HG03520 (cell line): ENCODE data around the gene RAB7B.
A peak's percentile ranks its signal among the peaks of the same experiment; 100 is the strongest.
"Not testable (repeated sequence)": the region's sequence is repeated elsewhere in the genome, so short reads cannot be mapped to it uniquely, and the experiment has no call there.

Experiments
- ATAC-seq: cut with Tn5 transposase; IDR thresholded peaks from one replicate; pipeline ENCODE4 v1.9.1; 2021; ENCODE audit warnings: mild to moderate bottlenecking, moderate library complexity; ENCODE audit not compliant: unreplicated experiment

RAB7B gene, protein sequence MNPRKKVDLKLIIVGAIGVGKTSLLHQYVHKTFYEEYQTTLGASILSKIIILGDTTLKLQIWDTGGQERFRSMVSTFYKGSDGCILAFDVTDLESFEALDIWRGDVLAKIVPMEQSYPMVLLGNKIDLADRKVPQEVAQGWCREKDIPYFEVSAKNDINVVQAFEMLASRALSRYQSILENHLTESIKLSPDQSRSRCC

DNA sequence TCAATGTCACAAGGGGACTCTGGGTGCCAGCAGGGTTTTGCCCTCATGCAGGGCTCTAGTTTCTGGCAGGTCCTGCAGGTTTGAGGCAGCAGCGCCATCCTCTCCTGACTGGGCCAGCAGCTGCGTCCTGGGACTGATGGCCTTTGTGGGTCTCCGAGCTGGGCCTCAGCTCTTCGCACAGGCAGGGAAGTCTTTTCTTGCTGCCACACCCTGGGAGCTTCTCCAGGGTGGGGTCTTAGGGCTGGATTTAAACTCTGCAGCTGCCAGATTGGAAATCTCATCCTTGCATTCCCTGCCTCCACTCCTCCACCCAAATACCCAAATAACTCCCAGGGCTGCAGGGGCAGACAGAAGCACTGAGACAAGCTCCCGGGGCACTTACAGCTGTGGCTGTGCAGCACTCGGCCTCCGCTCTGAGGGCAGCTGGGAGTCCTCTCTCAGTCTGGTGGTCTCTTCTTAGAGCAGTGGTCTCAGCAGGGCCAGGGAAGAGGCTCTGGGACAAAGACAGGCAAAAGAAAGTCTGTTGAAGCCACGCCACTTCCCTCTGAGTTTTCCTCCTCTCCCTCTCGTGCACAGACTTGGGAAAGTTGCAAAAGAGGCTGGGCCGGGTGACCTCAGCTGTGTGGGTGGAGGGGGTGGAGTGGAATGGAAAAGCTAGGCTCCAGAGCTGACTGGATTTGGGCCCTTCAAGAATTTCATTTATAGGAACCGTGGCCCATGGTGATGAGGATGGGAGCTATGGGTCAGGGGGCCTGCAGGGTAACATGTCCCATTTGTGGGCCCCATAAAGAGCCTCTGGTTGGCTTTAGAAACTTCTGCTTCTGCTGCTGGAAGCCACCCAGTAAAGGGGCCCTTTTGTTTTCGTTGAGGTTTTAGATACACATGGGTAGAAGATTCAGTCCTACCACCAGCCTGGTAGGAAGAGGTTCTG lies at the start of gene RAB7B:
RAB7B (minus strand) TSS at position 525 of the 931 bp plus-strand sequence. CDS start 9,260 bp downstream, outside the sequence.
- ATAC-seq: no peak

DNA sequence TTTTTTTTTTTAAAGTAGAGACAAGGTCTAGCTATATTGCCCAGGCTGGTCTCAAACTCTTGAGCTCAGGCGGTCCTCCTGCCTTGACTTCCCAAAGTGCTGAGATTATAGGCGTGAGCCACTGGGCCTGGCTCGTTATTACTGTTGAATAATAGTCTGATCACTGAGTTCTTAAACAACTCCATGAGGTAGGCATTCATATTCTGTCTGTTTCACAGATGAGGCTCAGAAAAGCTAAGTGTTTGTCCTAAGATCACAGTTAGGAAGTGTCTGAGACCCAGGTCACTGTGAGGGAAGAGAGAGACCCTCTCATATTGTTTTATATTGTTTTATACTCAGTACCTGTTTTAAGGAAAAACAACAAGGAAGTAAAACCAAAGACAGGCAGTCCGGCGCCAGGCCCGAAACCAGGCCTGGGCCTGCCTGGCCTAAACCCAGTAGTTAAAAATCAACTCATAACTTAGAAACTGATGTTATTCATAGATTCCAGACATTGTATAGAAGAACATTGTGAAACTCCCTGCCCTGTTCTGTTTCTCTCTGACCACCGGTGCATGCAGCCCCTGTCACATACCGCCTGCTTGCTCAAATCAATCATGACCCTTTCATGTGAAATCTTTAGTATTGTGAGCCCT lies 49.2 kb upstream of the RAB7B start:
- not testable (repeated sequence) for ATAC-seq

DNA sequence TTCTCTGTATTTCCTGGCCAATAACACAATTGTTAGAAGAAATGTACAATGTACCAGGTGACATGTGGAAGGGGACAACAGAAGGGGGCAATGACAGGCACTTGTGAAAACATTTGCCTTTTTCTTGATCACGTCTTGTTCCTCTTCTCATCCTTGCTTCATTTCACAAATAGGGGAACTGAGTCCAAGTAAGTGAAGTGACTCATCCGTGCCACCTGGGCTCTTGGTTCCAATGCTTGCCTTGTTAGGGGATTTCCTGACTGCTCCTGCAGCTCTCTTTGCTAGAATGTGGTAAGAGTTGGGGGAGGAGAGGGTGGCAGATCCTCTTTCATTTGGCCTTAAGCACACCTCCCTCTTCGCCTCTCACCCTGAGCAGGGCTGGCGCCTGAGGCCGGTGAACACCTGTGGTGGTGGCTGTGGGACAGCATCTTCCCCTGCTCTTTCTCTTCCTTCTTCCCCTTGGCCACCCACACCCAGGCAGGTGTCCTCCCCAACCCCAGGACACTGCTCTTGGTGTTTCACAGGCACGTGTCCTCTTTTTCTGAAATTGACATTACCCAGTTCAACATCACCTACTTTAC lies 47.5 kb upstream of the RAB7B start:
- peak; percentile 85 for ATAC-seq

DNA sequence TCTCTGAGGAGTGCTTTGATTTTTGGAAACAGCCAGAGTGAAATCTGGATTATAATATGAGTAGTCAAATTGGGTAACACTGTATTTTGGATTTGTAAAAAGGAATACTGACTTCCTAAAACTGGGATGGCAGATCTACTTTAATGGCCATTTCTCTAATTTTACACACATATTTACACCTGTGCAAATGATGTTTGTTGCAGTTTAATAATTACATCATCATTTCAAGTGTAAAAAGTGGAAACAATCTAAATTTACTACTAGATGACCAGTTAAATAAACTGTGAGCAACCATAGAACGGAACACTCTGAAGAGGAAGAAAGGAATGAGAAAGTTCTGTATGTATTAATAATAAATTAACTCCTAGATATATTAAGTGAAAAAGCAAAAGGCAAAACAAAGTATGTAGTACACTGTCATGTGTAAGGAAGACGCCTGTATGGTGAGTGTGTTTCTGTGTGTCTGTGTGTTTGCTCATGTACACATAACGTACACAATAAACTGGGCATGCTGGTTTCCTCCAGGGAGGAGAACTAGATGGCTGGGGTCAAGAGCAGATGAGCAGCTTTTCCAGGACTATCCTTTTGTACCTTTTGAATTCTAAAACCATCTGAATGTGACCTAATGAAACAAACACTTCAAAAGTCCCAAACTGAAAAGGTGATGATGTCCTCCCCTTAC lies 46.9 kb upstream of the RAB7B start:
- no peak for ATAC-seq

DNA sequence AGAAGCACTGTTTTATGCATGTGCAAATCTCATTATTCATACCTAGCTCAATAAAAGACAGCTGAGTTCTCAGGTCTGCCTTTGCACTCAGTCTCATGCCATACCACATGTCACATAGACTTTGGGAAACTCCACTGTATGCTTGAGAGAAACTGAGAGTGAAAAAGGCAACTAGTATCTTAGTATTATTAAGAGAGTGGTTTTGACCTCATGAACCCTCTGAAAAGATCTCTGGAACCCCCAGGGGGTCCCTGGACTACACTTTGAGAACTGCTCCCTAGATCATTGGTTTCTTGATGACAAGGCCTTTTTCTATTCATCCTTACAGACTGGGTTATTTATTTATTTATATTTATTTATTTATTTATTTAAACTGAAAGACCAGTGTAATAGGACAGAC lies 46.1 kb upstream of the RAB7B start:
- ATAC-seq: peak; percentile 40

DNA sequence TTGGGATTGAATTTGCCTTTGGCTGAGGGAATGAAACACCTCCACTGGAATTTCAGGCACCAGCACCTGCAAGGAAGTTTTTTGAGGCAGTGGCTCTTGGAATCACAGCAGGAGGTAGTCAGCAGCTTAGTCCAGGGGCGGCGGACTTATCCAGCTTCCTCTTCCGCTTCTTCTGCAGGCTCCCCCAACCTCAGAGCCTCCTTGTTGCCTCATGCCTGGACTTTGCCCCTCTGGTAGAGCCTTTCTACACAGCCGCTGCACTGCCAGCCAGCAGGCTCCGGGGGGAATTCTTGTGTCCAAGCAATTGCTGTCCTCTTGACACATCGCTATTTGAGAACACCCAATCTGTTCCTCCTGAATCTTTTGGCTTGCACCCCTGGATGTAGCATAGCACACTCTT lies 45.4 kb upstream of the RAB7B start:
- no peak for ATAC-seq

DNA sequence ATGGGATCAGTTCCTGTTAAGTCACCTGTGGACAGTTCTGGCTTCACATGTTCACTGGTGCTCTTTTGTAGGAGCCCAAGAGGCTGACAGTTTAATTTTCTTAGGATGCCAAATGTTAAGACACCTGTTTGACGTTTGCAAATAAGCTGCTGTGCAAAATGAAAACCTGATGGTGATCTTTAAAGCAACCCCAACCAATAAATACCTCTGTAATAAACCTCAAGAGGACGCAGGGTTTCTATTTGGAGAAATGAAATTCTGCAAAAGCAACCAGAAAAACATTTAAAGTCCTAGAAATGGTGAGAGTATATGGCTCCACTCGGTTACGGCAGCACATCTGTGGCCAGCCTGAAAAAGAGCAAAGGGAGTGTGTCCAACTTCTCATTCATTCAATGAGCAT lies 44.1 kb upstream of the RAB7B start:
- ATAC-seq: no peak

DNA sequence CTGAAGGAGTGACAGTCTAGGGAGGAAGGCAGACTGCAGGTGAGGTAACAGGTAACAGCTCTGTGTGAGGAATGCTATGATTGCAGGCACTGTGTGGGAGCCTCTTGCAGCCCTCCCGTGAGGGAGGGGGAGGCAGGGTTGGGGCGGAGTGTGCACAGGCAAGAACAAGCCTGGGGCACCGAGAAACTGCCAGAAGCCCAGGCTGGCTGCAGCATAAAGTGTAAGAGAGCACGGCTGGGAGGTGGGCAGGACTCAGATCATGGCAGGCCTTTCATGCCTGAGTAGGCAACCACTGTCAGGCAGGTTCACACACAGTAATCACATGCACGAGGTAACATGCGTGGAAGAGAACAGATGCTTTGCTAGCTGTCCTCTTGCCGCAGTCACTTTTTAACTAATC lies 38.4 kb upstream of the RAB7B start:
- peak; percentile 74 for ATAC-seq

DNA sequence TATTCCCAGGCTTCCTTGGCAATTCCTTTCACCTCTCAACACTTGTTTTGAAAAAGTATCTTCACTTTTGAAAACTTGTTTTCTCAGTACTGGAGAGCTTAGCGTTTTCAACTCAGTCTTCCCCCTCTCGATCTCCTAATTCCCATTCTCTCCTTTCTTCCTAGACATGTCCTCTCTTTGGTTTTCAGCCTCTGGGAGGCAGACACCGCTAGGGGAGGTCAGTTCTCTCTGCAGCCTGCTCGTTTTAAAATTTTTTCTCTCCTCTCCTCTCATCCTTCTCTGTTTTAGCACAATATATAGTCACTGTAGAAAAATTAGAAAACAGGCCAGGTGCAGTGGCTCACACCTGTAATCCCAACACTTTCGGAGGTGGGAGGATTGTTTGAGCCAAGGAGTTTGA lies 37.1 kb upstream of the RAB7B start:
- ATAC-seq: no peak

DNA sequence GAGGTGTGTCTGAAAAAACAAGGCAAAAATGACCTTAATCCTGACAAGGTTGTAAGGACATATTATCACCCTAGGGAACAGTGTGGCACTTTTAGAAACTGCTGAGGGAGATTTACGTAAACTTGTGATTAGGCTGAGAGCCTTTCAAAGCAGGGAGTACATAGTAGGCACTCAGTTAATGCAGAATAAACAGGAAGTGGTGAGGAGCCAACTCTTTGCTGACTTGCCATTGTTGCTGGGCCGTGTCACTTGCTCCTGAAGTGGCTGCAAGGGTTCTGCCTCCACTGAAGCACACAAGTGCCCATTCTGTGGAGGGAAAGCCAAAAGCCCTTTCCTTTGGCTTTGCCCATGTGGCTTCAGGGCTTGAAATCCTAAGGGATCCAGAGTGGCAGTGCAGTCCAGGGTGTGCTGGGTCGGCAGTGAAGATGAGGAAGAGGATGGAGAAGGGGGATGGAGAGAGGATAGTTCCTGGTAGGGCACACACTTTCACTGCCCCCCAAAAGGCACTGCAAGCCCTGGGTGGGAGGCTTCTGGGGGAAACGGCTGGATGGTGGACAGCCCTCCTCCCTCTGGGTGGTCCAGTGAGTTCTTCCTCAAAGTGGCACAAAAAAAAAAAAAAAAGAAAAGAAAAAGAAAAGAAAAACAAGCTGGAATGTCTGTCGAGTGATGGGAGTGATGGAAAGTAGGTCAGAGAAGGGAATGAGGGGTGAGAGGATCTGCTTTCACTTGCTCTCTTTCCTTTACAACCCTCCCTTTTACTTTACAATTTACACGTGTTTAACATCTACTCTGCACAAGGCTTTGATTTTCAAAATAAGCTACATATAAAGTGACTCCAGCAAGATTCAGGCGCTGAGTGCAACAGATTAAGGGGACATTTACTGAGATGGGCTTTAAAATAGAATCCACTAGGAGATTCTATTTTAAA lies 36.1 kb upstream of the RAB7B start:
- ATAC-seq: no peak

DNA sequence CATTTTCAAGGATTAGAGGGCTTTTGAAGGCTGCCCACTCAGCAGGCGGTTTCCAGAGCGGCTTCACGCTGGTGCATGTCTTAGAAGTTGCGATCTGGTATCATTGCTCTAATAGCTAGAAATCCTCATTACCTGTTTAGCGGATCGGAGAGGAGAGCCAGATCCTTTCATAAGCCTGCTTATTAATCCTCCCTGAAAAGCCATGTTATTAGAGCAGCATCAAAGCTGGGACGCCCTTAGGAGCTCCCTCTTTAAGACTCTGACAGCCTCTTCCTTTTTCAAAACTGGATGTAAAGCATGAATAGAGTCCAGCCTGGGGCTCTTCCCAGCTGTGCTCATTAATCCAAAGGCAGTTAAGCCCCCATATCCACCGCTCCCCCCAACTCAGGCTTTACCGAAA lies 34.4 kb upstream of the RAB7B start:
- no peak for ATAC-seq

DNA sequence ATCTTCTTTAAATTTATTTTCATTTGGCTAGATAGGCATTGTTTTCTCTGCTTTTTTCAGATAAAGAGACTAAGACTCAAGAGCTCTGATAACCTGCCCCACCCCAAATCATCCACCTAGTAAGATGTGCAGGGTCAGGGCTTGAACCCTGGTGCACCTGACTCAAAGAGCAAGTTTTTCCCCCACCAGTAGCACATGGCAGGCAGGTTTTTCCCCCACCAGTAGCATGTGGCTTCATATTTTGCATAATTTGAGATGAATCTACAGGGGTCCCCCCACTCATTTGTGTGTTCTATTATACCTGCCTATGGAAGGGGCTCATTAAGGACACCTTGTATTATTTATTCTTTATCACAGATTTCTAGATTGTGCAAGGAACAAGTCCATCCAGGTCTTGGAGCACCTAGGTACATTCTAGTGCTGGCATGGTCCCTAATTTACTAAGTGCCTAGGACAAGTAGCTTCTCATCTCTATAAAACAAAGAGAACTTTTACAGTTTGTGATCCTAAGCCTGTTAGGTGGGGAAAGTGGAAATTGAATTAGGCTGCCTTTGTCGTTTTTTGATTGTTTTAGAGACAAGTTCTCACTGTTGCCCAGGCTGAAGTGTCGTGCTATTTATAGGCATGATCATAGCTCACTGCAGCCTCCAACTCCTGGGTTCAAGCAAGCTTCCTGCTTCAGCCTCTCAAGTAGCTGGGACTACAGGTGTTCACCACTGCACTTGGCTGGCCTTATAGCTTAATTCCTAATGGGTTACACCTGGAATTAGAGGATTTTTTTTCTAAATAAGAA lies 33.7 kb upstream of the RAB7B start:
- ATAC-seq: no peak

DNA sequence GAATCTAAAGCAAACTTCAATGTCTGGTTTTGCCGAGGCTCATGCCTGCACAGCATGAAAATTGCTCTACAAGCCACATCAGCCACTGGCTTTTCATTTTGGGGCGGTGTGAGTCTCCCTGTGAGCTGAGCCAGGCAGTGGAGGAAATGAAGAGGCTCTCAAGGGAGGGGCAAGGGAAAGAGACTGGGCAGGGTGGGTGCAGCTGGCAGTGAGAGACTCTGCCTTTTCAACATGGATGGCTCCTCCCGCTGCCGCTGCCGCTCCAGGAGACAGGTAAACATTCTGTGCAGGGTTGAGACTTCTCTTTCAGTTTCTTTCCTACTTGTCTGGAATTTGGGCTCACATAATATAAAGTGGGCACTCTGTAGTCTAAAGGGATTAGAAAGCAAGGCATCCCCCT lies 31.8 kb upstream of the RAB7B start:
- no peak for ATAC-seq

DNA sequence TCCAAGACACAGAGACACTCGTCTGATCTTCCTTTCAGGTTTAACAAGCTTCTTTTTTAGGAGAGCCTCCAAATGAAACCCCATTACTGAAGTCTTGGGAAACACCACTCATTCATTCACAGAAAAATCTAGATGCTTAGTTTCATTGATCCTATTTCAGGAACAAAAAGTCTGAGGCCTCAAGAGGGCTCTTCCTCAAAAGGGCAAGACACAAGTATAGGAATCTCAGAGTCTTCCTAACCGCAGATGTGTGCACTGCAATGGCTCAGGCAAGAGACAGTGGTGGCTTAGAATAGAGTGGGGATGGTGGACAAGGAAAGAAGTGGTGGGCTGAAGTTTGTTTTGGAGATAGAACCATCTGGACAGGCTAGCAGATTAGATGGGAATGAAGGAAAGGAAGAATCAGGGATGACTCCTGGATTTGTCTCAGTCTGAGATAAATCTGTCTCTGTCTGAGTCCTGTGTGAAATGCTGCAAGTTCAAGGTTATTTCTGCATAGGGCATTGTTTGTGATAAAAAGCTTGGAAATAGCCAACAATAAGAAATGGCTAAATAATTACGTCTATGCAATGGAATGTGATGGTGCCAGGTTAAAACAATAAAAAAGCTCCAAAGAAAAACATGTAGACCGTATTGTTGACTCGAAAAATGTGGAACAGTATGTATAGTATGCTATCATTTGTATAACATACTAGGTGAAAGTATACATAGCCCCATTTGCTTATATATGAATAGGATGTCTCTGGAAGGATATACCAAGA lies 29.4 kb upstream of the RAB7B start:
- no peak for ATAC-seq

DNA sequence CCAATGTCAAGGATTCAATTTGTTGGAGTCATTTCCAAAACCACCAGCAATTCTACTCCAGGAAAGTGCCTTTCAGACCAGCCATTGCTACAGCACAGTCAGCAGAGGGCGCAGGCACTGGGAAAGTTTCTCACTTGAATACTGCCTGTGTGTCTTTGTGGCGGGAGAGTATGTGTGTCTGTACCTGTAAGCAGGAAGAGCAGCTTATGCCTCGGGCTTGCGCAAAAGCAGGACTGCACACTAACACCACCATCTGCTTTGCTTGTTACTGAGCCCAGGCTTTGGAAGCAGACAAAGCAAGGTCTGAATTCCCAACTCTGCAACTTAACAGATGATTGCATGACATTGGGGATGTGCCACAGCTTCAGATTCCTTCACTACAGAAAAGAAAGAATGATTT lies 27.5 kb upstream of the RAB7B start:
- peak; percentile 58 for ATAC-seq

DNA sequence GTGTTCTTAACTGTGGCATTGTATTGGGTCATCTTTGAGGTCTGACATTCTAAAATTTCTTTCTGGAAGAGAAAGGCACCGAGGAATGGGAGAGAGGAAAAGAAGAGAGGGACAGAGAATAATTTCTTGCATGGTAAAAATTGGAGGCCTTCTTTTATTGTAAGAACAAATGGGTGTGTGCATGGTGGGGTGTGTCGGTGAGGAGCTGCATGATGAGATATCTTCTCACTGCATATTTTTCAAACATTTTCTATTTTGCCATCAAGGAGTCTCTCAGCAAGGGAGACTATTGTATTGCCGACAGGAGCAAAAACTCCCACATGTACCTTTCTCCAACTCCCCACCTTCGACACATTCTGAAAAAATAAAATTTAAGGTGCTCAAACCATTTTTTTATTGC lies 27.0 kb upstream of the RAB7B start:
- no peak for ATAC-seq

DNA sequence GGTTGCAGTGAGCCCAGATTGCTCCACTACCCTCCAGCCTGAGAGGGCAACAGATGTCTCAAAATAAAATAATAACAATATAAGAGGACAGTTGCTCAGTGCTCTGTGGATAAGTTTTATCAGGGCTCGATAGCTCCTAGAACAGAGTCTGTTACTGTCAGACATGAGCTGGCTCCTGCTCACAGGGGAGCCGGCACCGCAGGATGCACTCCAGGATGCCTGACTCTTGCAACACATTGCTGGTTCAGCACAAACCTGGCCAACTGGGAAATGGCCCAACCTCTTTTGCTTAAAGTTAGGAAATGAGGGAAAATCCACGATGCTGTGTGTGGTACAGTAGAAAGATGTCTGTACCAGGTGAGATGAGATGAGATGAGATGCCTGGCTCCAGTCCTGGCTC lies 26.3 kb upstream of the RAB7B start:
- no peak for ATAC-seq

DNA sequence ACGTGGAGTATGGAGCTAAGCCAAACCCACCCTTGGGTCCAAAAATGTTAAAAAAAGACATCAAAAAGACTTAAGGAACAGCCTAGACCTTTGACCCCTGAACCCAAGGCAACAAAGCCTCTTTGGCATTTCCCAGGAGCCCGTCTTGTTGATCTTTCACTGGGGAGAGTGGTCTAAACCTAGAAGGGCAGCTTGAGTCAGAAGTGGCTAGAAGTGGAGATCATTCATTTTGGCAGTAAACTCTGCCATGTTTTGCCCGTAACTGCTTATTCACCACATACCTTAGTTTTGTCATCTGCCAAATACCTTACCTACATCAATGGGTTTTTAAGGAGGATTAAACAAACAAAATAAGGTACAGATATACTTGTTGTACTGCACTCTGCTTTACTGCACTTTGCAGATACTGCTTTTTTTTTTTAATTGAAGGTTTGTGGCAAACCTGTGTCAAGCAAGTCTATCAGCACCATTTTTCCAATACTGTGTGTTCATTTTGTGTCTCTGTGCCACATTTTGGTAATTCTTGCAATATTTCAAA lies 22.2 kb upstream of the RAB7B start:
- no peak for ATAC-seq
